Ovary (tissue), 10 donors: ENCODE data around the gene FAM83B. TPM values are rescaled to one million over a fixed set of nuclear protein-coding genes. Genes with fewer than 3 reads are reported as not detected.
"Not testable (repeated sequence)": the region's sequence is repeated elsewhere in the genome, so short reads cannot be mapped to it uniquely, and the experiment has no call there.

Experiments used
- DNase-seq, 5 donors: peaks; one replicate each; pipeline ENCODE4 v3.0.0-alpha.2; 2019 to 2020
- H3K27ac ChIP-seq, 2 donors: fragments of 200-600 bp; one replicate each; pipeline versions ENCODE4 v1.5.1 to v1.8.0; 2019 to 2022
- H3K27me3 ChIP-seq: fragments of 200-600 bp; one replicate; pipeline ENCODE4 v1.8.0; 2022
- H3K36me3 ChIP-seq: fragments of 200-600 bp; sonication (generic); one replicate; pipeline ENCODE4 v1.5.1; 2019
- H3K4me1 ChIP-seq: one replicate; pipeline ENCODE4 v1.8.1; 2013; ENCODE audit warnings: mild to moderate bottlenecking, moderate library complexity; ENCODE audit not compliant: insufficient read depth
- H3K4me3 ChIP-seq: fragments of 200-600 bp; sonication (generic); one replicate; pipeline ENCODE4 v1.5.1; 2017
- H3K9me3 ChIP-seq, 2 donors: fragments of 200-600 bp in 1 of 2; sonication (generic) in 1 of 2; one replicate each; pipeline versions ENCODE4 v1.5.1 to v1.8.1; 2013 to 2019; ENCODE audit warnings: mild to moderate bottlenecking in 1 of 2, moderate library complexity in 1 of 2
- CTCF ChIP-seq, 3 donors: fragments of 450-650 bp in 2 of 3; fragments of 200-600 bp in 1 of 3; IDR thresholded peaks; one replicate each; pipeline versions ENCODE4 v1.5.1 to v1.8.0; 2016 to 2022; ENCODE audit warnings: antibody characterized with exemption in 3 of 3, mild to moderate bottlenecking in 1 of 3
- EP300 ChIP-seq: sonication (generic); formaldehyde crosslinking; IDR thresholded peaks from one replicate; pipeline ENCODE4 v1.6.1; 2017; ENCODE audit warnings: antibody characterized with exemption
- POLR2A ChIP-seq: fragments of 450-650 bp; IDR thresholded peaks from one replicate; pipeline ENCODE4 v1.6.1; 2017; ENCODE audit warnings: antibody characterized with exemption, mild to moderate bottlenecking, moderate library complexity
- WGBS, 3 donors: extraction: QIAGEN DNeasy Blood & Tissue Kit in 1 of 3; methylation state at CpG; one replicate each; pipeline versions ENCODE4 v1.1.5 to v1.1.7; 2013 to 2017; 5-methylcytosine and 5-hydroxymethylcytosine counted together
- intact Hi-C, 4 donors: fragments of 100-400 bp; cut with DNase I; formaldehyde crosslinking; loops; one replicate each; pipeline versions ENCODE4 v1.11.0 to v1.15.1; 2022 to 2023
- long read RNA-seq, 3 donors: library from polyadenylated mRNA in 2 of 3; unstranded in 2 of 3; transcript quantifications; one replicate each; pipeline ENCODE4 v2.0.0 and lab custom pipeline, GENCODE V29; 2021 to 2026
- polyA plus RNA-seq, 2 donors: library from polyadenylated mRNA; stranded (reverse); fragments of 200-250 nt in 1 of 2; fragments of 350-450 nt in 1 of 2; fragmentation: Illumina TruSeq in 1 of 2; extraction: RNeasy Lipid Tissue Mini Kit (QIAGEN cat#74804) in 1 of 2; gene quantifications; one replicate each; pipeline ENCODE4 v1.2.3, GENCODE V29; 2013 to 2014
- total RNA-seq, 7 donors: library from RNA; depleted of rRNA in 2 of 7; stranded (reverse); fragments of >200 nt in 2 of 7; fragmentation: NEBNext Ultra II Directional in 3 of 7; extraction: Animal tissue kit (Norgen Biotek cat#: 25700) in 3 of 7; gene quantifications; one replicate each; pipeline versions ENCODE4 v1.1.0 to v1.2.4, GENCODE V29; 2016 to 2023
- donor health status: DM: no; HTN: no; CAD: no; lungs with moderate emphysema.
- donor health status: DM: no; HTN: no; CAD: no.
- donor health status: Bipolar disorder and iron deficiency.
- donor health status: DM: yes; HTN: yes; CAD: no.
- donor health status: DM: no; HTN: no; CAD: no.
- donor health status: DM: yes; HTN: yes; CAD: no.

The FAM83B gene
- 1 to 10 TPM in 1 of 7 donors, under 1 TPM in 4, not detected in 2; 0.10 to 4.3 (median 0.46) TPM for total RNA-seq
- not detected for polyA plus RNA-seq
- long read RNA-seq, donor 1 = 0 reads
- long read RNA-seq, donor 2 = 0 reads
- long read RNA-seq, donor 3 = 0 reads

GRCh38 chr6:54846243-54846856 lies at the start of gene FAM83B:
Gene FAM83B, plus strand, starts transcription at chr6:54846771. Its CDS starts 23,476 bp downstream, at chr6:54870247.
- Histone ChIP-seq H3K4me3 (peak within 1 kb of the TSS; percentile 17), H3K36me3 (no peaks in the 10 kb centered on the region), H3K27me3 (no peaks in the 10 kb centered on the region), H3K9me3 (no peaks in the 10 kb centered on the region), H3K27ac (no peak within 1 kb of the TSS), H3K4me1 (no peaks in the 10 kb centered on the region)
- no peak for TF ChIP-seq EP300
- no peak for TF ChIP-seq CTCF (IDR thresholded peaks at IDR 0.05)
- TF ChIP-seq POLR2A = no peak
- no peak for DNase-seq
- intact Hi-C loops = no loop called here
- WGBS, 3 donors = 4 to 7% (median 5%) methylated on average over 49 to 50 of the region's 50 CpGs

GRCh38 chr6:54796918-54797317 lies 49.7 kb upstream of the FAM83B start:
- H3K27me3 ChIP-seq, intact Hi-C loops, DNase-seq, H3K27ac ChIP-seq, H3K4me1 ChIP-seq, H3K9me3 ChIP-seq, H3K4me3 ChIP-seq, H3K36me3 ChIP-seq: not testable (repeated sequence)

GRCh38 chr6:54800050-54800600 lies 46.4 kb upstream of the FAM83B start:
- WGBS, 3 donors = 88 to 90% (median 88%) methylated on average over 4 of the region's 4 CpGs
- TF ChIP-seq EP300 = no peak
- no peak for TF ChIP-seq CTCF (IDR thresholded peaks at IDR 0.05)
- no peak for TF ChIP-seq POLR2A
- Histone ChIP-seq H3K27me3 (no peaks in the 10 kb centered on the region), H3K9me3 (no peaks in the 10 kb centered on the region), H3K4me3 (no peak overlapping the region), H3K36me3 (no peaks in the 10 kb centered on the region), H3K27ac (no peak overlapping the region), H3K4me1 (no peaks in the 10 kb centered on the region)
- no peak for DNase-seq
- intact Hi-C loops = loop anchor here in 1 of 4 donors (10.0 kb wide), 1 partner anchor 1865 kb away; no protein-coding TSS in a partner anchor

- intact Hi-C loops = loop anchor here in 1 of 4 donors (10.0 kb wide), 1 partner anchor 1866 kb away; no protein-coding TSS in a partner anchor
- Histone ChIP-seq H3K9me3 (no peaks in the 10 kb centered on the region), H3K27ac (no peak overlapping the region), H3K27me3 (no peaks in the 10 kb centered on the region), H3K4me1 (no peaks in the 10 kb centered on the region), H3K36me3 (no peaks in the 10 kb centered on the region), H3K4me3 (no peak overlapping the region)
- DNase-seq = no peak
- TF ChIP-seq CTCF (IDR thresholded peaks at IDR 0.05) (no peak), EP300 (no peak), POLR2A (no peak)
These were observed 45.3 kb upstream of the FAM83B start for GRCh38 chr6:54801244-54801643.

GRCh38 chr6:54801669-54802068 lies 44.9 kb upstream of the FAM83B start:
- no peak overlapping the region for H3K4me3 ChIP-seq
- no peaks in the 10 kb centered on the region for H3K4me1 ChIP-seq
- no peaks in the 10 kb centered on the region for H3K27me3 ChIP-seq
- intact Hi-C loops = loop anchor here in 1 of 4 donors (10.0 kb wide), 1 partner anchor 1867 kb away; no protein-coding TSS in a partner anchor
- no peak for DNase-seq
- 86 to 90% (median 90%) methylated on average over 1 of the region's 1 CpG for WGBS, 3 donors
- no peaks in the 10 kb centered on the region for H3K9me3 ChIP-seq
- no peak for TF ChIP-seq POLR2A
- no peak for TF ChIP-seq EP300
- no peak for TF ChIP-seq CTCF (IDR thresholded peaks at IDR 0.05)
- H3K36me3 ChIP-seq = no peaks in the 10 kb centered on the region
- H3K27ac ChIP-seq = no peak overlapping the region
